ENCODE measurements around the gene SORCS2. TPM values are rescaled to one million over a fixed set of nuclear protein-coding genes. Genes with fewer than 3 reads are reported as not detected.

SORCS2 gene
- total RNA-seq, 1 experiment from 2014 or later = 0.06 TPM

- DNase-seq (ENCODE audit: low spot score) = no peak
- no peak overlapping the region for H3K27ac ChIP-seq (ENCODE audit: low read depth, low read length, poor library complexity, severe bottlenecking)
- POLR2A ChIA-PET (ENCODE audit: low non-redundant PET) = no interaction called here
- H3K4me1 ChIP-seq (ENCODE audit: insufficient read depth, low read length, poor library complexity, severe bottlenecking) = no peaks in the 10 kb centered on the region
- TF ChIP-seq EZH2 (IDR thresholded peaks at IDR 0.05; ENCODE audit: borderline replicate concordance, low read depth, low read length, poor library complexity, severe bottlenecking) (no peak), CTCF (conservative IDR thresholded peaks at IDR 0.05; ENCODE audit: low read depth, low read length) (no peak)
- H3K36me3 ChIP-seq (ENCODE audit: insufficient read depth, low read length, poor library complexity, severe bottlenecking) = no peaks in the 10 kb centered on the region
- no peak overlapping the region for H3K4me3 ChIP-seq (ENCODE audit: low read depth, low read length, poor library complexity, severe bottlenecking)
- CTCF ChIA-PET = no interaction called here
- no TSS peak for BruUV-seq (replicated peaks)
- intact Hi-C loops (cut with micrococcal nuclease; ENCODE audit: unreplicated experiment) = no loop called here
- H3K27me3 ChIP-seq (replicated peaks; ENCODE audit: insufficient read depth, low read depth, low read length, poor library complexity) = no peaks in the 10 kb centered on the region
- no peaks in the 10 kb centered on the region for H3K9me3 ChIP-seq (ENCODE audit: low read depth, low read length, poor library complexity, severe bottlenecking)
Measured at GRCh38 chr4:7656244-7656800, 464.0 kb downstream of the SORCS2 start.

GRCh38 chr4:7657545-7658297 lies 465.4 kb downstream of the SORCS2 start:
- no peaks in the 10 kb centered on the region for H3K27me3 ChIP-seq (replicated peaks; ENCODE audit: insufficient read depth, low read depth, low read length, poor library complexity)
- intact Hi-C loops (cut with micrococcal nuclease; ENCODE audit: unreplicated experiment) = no loop called here
- no peaks in the 10 kb centered on the region for H3K9me3 ChIP-seq (ENCODE audit: low read depth, low read length, poor library complexity, severe bottlenecking)
- CTCF ChIA-PET = no interaction called here
- no peaks in the 10 kb centered on the region for H3K36me3 ChIP-seq (ENCODE audit: insufficient read depth, low read length, poor library complexity, severe bottlenecking)
- BruUV-seq (replicated peaks) = no TSS peak
- H3K27ac ChIP-seq (ENCODE audit: low read depth, low read length, poor library complexity, severe bottlenecking) = no peak overlapping the region
- TF ChIP-seq EZH2 (IDR thresholded peaks at IDR 0.05; ENCODE audit: borderline replicate concordance, low read depth, low read length, poor library complexity, severe bottlenecking) (no peak), CTCF (conservative IDR thresholded peaks at IDR 0.05; ENCODE audit: low read depth, low read length) (no peak)
- POLR2A ChIA-PET (ENCODE audit: low non-redundant PET) = no interaction called here
- no peak for DNase-seq (ENCODE audit: low spot score)
- no peaks in the 10 kb centered on the region for H3K4me1 ChIP-seq (ENCODE audit: insufficient read depth, low read length, poor library complexity, severe bottlenecking)
- no peak overlapping the region for H3K4me3 ChIP-seq (ENCODE audit: low read depth, low read length, poor library complexity, severe bottlenecking)

- Histone ChIP-seq H3K27ac (ENCODE audit: low read depth, low read length, poor library complexity, severe bottlenecking) (no peak overlapping the region), H3K4me1 (ENCODE audit: insufficient read depth, low read length, poor library complexity, severe bottlenecking) (no peaks in the 10 kb centered on the region), H3K27me3 (replicated peaks; ENCODE audit: insufficient read depth, low read depth, low read length, poor library complexity) (no peaks in the 10 kb centered on the region), H3K4me3 (ENCODE audit: low read depth, low read length, poor library complexity, severe bottlenecking) (no peak overlapping the region), H3K36me3 (ENCODE audit: insufficient read depth, low read length, poor library complexity, severe bottlenecking) (no peaks in the 10 kb centered on the region), H3K9me3 (ENCODE audit: low read depth, low read length, poor library complexity, severe bottlenecking) (no peaks in the 10 kb centered on the region)
- POLR2A ChIA-PET (ENCODE audit: low non-redundant PET) = no interaction called here
- TF ChIP-seq EZH2 (IDR thresholded peaks at IDR 0.05; ENCODE audit: borderline replicate concordance, low read depth, low read length, poor library complexity, severe bottlenecking) (no peak), CTCF (conservative IDR thresholded peaks at IDR 0.05; ENCODE audit: low read depth, low read length) (no peak)
- no TSS peak for BruUV-seq (replicated peaks)
- intact Hi-C loops (cut with micrococcal nuclease; ENCODE audit: unreplicated experiment) = no loop called here
- CTCF ChIA-PET = interaction anchor here (0.5 kb wide), 1 partner anchor 1727 kb away, joined by 3 read pairs; no protein-coding TSS in a partner anchor
- DNase-seq (ENCODE audit: low spot score) = no peak
Measured at GRCh38 chr4:7658341-7659204, 466.2 kb downstream of the SORCS2 start.

All from A673 (cell line).